Omental fat pad (tissue), 4 donors: ENCODE data around the gene GBP2. TPM values are rescaled to one million over a fixed set of nuclear protein-coding genes. Genes with fewer than 3 reads are reported as not detected.

ENCODE experiments used
- ATAC-seq: fragments of 150-250 bp; one replicate; pipeline ENCODE4 v1.9.1; 2016; ENCODE audit warnings: mild to moderate bottlenecking, moderate library complexity; ENCODE audit not compliant: low FRiP score
- DNase-seq: peaks from one replicate; pipeline ENCODE4 v3.0.0-alpha.2; 2019; ENCODE audit warnings: low spot score
- total RNA-seq, 4 donors: library from RNA; depleted of rRNA; stranded (reverse); fragments of >200 nt; gene quantifications; one replicate each; pipeline ENCODE4 v1.1.0, GENCODE V29; 2016
- TF ChIP-seq, protein P1 (sequence below), 3 donors: fragments of 450-650 bp; IDR thresholded peaks; one replicate each; pipeline ENCODE4 v1.5.1; 2016 to 2017; ENCODE audit warnings: antibody characterized with exemption in 3 of 3, mild to moderate bottlenecking in 3 of 3, moderate library complexity in 2 of 3

GBP2 gene
- total RNA-seq, 4 donors from 2014 or later = 66.9 to 126 (median 81.6) TPM

DNA sequence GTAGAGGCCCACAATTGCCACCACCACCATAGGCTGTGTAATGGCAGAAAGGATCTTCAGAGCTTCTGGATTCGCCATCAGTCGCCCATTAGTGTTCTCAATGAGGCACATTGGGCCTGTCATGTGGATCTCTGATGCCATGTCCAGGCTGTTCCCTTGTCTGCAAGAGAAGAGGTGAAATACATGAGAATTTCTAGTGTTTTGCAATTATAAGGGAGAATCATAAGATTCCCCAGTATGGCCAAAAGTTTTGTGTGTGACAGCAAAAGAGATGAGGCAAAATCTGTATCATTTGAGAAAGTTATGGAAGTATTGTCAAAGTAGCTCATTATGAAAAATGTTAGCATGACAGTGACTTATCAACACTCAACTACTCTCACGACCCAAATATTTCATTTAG, 62.8 kb downstream of the GBP2 start:
- DNase-seq (no peak), ATAC-seq (no peak)
- TF ChIP-seq, protein P1, sequence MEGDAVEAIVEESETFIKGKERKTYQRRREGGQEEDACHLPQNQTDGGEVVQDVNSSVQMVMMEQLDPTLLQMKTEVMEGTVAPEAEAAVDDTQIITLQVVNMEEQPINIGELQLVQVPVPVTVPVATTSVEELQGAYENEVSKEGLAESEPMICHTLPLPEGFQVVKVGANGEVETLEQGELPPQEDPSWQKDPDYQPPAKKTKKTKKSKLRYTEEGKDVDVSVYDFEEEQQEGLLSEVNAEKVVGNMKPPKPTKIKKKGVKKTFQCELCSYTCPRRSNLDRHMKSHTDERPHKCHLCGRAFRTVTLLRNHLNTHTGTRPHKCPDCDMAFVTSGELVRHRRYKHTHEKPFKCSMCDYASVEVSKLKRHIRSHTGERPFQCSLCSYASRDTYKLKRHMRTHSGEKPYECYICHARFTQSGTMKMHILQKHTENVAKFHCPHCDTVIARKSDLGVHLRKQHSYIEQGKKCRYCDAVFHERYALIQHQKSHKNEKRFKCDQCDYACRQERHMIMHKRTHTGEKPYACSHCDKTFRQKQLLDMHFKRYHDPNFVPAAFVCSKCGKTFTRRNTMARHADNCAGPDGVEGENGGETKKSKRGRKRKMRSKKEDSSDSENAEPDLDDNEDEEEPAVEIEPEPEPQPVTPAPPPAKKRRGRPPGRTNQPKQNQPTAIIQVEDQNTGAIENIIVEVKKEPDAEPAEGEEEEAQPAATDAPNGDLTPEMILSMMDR (IDR thresholded peaks at IDR 0.05) = no peak

DNA sequence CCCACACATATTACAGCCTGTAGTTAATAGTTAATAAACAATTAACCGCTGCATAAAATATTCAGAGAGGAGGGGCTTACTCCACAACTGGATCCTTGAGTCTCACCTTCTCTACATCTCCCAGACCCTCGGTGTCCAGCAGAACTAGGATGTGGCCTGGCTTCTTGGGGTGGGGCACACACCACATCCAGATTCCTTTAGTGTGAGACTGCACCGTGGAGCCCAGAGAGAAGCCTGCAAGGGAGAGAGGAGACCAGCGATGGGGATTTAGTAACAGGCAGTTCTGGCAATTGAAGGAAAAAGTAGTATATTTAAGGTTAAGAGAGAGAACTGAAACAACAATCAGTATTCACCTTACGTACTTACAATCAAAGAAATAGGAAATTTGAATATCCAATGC, 65.8 kb downstream of the GBP2 start:
- TF ChIP-seq, protein P1 (IDR thresholded peaks at IDR 0.05) = no peak
- DNase-seq = no peak
- ATAC-seq = no peak

Other genes with a start within 250 kb of the GBP2 start
- gene GTF2B, start 234.5 kb downstream of the GBP2 start, total RNA-seq = 10 to 100 TPM; 21.9 to 47.2 (median 29.2) TPM
- 10 to 100 TPM; 23.8 to 44.6 (median 27.2) TPM for gene KYAT3, start 133.5 kb downstream of the GBP2 start, total RNA-seq
- 10 to 100 TPM; 15.9 to 22.6 (median 17.1) TPM for gene RBMXL1, start 133.5 kb downstream of the GBP2 start, total RNA-seq
- gene GBP3, start 103.2 kb downstream of the GBP2 start, total RNA-seq = 10 to 100 TPM; 11.5 to 45.4 (median 26.3) TPM
- gene GBP1, start 60.9 kb downstream of the GBP2 start, total RNA-seq = 100 to 1,000 TPM in 1 of 4 donors, 10 to 100 TPM in 3; 19.2 to 250 (median 39.1) TPM
- gene GBP7, start 49.9 kb upstream of the GBP2 start, total RNA-seq = not detected
- gene GBP4, start 72.8 kb upstream of the GBP2 start, total RNA-seq = 10 to 100 TPM in 1 of 4 donors, 1 to 10 TPM in 3; 4.1 to 95.2 (median 7.5) TPM
- 1 to 10 TPM; 2.4 to 9.1 (median 6.6) TPM for gene GBP5, start 146.7 kb upstream of the GBP2 start, total RNA-seq
- gene GBP6, start 237.9 kb upstream of the GBP2 start, total RNA-seq = not detected